Measurements from ENCODE around the gene SLC2A13.
"Not testable (repeated sequence)": the region's sequence is repeated elsewhere in the genome, so short reads cannot be mapped to it uniquely, and the experiment has no call there.

The SLC2A13 gene

DNA sequence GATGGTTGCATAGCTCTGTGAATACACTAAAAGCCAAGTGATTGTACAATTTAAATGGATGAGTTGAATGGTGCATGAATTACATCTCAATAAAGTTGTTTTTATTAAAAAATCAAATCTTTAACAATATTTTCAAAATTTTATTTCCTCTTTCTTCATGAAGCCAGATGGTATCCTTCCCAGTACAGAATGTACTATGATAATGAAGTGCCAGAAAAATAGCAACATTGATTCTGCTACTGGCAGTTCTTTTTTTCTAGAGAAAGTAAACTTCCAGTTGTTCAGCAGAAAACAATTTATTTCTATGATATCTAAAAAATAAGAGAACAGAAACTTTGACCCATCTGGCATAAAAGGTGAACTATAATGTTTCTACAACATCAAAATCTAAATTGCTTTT is 61.5 kb downstream of the SLC2A13 start:
- DNase-seq (ENCODE audit: low read depth in 1 of 2, low spot score in 1 of 2): no peak

DNA sequence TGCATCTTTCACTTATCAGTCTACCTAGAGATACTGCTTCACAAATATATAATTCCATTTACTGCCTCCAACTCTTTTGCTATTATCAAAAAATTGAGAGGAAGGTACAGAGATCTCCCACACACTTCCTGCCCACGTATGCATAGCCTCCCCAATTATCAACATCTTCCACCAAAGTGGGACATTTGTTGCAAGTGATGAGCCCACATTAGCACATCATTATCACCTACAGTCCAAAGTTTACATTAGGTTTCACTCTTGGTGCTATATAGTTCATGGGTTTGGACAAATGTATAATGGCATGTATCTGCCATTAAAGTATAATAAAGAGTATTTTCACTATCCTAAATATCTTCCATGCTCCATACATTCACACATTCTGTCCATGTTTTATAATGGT is 66.3 kb downstream of the SLC2A13 start:
- no peak for DNase-seq (ENCODE audit: low read depth in 1 of 2, low spot score in 1 of 2)

DNA sequence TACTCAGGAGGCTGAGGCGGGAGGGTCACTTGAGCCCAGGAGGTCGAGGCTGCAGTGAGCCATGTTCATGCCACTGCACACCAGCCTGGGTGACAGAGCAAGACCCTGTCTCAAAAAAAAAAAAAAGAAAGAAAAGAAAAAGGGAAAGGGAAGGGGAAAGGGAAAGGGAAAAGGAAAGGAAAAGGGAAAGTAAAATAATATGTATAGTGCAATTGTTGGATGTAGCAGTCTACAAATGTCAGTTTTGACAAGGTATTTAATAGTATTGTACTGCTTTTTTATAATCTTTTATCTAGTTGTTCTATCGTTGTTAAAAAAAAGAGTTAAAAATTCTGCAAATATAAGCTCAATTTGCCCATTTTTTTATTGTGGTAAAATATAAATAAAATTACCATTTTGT is 67.3 kb downstream of the SLC2A13 start:
- no peak for DNase-seq (ENCODE audit: low read depth in 1 of 2, low spot score in 1 of 2)

DNA sequence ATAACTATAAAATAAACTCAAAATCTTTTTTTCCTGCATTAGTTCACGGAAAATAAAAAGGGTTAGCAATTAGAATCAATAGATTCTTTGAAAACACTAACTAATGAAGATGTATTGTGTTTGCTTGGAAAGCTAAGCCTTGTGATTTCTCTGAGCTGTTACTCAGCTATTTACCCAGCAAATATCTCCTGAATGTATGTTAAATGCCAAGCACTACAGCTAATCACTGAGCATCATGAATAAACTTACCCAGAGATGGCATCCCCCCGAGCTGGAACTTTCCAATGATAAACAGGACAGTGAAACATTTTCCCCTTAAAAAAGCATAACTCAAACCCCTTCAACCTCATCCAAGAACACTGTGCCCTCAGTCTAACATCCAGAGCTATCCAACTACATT is 71.2 kb downstream of the SLC2A13 start:
- no peak for DNase-seq (ENCODE audit: low read depth in 1 of 2, low spot score in 1 of 2)

DNA sequence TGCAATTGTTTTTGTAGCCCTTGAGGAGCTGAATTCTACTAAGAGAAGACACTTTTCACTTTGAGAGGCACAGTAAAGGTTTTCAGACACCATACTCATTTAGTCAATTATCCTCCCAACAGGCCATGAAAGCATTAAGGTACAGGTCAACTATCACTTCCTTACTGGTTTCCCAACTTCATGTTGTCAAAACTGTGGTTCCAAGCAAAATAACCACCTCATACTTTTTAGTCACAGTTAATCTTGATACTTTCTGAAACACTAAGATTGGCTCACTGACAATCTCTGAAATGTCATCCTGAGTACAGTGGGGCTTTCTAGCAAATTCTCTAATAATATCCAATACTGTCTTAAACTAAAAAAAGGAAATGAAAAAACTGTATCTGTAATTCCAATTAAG is 71.7 kb downstream of the SLC2A13 start:
- DNase-seq (ENCODE audit: low read depth in 1 of 2, low spot score in 1 of 2): no peak

DNA sequence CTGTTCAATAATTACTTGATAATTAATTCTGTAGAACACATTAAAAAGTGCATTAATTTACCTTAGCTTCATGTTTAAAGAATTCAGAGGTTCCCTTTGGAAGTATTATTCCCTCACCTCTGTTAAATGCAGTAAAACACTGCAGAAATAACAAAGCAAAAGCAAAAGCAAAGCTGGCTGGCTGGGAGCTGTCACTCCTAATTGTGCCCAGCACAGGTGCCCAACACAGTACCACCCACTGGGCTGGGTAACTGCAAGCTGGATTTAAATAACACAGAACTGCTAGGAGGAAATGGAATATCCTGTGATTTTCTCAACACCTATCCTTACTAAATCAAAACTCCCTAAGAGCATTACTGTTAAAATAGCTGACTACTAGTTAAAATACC is 72.6 kb downstream of the SLC2A13 start:
- DNase-seq (ENCODE audit: low read depth in 1 of 2, low spot score in 1 of 2): no peak

DNA sequence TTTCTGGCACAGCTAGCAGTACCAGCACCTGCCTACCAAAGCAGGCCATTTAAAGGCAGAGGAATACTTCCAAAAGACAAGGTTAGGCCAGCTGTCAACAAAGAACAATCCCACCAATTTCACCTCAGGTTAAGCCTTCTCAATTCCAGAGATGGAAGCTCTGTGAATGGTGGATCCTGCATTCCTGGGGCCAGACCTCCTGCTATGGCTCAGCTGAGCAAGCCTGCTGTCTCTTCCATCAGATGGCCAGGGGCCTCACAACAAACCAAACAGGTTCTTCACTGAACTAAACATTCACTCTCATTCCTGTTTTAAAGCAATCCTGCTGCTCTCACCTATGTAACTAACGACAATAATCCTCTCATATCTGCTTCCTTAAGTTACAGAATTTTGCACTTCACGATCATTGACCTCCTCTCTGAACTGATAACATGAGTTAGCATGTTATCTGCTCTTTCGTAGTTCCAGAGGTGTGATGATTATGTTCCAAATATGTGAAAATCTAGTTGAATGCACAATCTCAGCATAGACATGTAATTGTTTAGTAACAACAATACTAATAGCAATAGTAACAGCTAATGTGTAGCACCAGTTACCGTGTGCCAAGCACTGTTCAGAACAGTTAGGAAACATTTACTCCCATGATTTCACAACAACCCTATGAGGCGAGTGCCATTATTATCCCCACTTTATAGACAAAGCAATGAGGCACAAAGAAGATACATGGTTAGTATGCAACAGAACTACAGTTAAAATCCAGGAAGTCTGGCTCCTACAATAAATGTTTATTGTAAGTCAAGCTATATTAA is 73.2 kb downstream of the SLC2A13 start:
- DNase-seq (ENCODE audit: low read depth in 1 of 2, low spot score in 1 of 2): no peak

DNA sequence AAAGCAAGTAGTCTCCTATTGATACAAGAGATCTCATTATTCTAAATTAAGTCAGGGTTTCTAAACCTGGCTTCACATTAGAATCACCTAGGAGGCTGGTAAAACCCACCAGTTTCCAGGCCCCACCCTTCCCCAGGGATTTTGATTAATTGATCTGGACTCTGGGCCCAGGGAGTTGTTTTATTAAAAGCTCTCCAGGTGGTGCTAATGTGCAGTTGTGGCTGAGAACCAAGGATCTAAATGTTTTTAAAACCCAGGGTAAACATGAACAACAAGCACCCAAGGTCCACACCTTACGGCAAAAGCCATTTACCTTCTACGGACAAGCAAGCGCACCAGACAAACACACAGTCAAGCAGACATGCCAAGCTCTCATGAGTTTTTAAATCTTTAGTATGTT is 73.9 kb downstream of the SLC2A13 start:
- DNase-seq (ENCODE audit: low read depth in 1 of 2, low spot score in 1 of 2): no peak

DNA sequence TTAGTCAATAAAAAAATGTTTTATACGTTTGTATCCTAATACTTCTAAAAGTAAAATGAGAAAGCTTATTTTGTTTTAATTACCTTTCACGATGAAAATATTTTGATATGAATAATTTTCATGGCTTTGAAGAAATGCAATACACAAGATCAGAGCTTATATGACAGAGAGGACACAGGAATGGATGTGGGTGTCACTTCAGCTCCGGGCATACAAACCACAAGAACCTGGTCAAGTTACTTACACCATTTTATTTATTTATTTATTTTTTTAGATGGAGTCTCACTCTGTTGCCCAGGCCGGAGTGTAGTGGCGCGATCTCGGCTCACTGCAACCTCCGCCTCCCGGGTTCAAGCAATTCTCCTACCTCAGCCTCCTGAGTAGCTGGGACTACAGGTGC is 74.9 kb downstream of the SLC2A13 start:
- DNase-seq (ENCODE audit: low read depth in 1 of 2, low spot score in 1 of 2): not testable (repeated sequence)

DNA sequence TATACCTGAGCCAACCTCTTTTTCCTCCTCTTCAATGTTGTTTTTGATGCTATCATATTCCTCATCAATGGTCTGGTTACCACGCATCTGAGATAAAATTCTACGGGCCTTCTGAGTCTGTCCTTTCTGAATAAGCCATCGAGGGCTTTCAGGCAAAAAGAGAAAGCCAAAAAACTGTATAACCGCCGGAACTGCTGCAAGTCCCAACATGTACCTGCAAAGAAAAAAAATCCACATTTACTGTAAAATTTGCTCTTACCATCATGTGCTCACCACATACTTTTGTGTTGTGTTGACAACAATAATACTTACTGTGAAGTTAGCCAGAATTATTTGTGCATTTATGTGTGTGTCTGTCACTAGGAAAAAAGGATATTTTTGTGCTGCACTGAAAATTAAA is 77.6 kb downstream of the SLC2A13 start:
- DNase-seq (ENCODE audit: low read depth in 1 of 2, low spot score in 1 of 2): no peak

DNA sequence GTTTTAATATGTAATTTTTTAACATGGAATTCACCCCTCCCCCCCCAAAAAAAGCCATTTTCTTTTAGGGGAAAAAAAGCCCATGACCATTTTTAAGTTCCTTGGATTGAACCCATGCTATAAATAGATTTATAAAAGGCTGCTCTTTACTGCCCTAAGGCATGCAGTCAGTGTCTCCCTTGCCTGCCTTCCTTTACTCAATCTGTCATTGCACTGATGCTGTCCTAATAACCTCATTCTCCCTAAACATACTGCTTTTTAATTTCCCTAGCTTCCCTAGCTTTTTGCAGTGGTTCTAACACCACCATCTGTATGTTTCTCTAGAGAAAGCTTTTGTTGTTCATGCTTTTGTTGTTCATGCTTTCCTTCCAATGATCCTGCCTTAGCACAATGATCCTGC is 83.0 kb downstream of the SLC2A13 start:
- DNase-seq (ENCODE audit: low read depth in 1 of 2, low spot score in 1 of 2): no peak

DNA sequence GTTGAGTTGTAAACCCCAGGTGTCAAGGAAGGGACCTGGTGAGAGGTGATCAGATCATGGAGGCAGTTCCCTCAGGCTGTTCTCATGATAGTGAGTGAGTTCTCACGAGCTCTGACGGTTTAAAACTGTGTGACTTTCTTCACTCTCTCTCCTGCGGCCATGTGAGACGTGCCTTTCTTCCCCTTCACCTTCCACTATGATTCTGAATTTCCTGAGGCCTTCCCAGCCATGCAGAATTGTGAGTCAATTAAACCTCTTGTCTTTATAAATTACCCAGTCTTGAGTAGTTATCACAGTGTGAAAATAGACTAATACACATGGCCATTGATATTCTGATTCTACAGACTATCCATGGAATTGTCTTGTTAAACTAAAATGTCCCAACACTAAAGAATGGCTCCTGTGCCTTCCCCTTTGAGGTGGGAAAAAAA is 85.6 kb downstream of the SLC2A13 start:
- no peak for DNase-seq (ENCODE audit: low read depth in 1 of 2, low spot score in 1 of 2)

DNA sequence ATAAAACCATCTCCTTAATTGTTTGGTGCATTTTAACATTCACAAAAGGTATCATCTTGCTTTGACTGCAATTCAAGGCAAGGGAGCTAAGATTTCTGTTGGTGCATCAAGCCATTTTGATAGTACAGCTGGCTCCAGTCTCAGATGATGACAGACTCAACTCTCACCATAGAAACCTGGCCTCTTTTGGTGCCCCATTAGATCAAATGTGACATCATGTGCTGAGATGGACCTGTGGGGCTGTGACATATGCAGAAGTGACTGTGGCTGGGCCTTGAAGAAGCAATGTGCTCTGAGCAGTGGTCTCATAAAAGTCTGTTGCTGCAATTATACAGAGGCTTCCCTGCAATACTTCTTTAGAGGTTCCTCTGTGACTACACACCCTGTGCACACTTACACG is 88.4 kb downstream of the SLC2A13 start:
- no peak for DNase-seq (ENCODE audit: low read depth in 1 of 2, low spot score in 1 of 2)

DNA sequence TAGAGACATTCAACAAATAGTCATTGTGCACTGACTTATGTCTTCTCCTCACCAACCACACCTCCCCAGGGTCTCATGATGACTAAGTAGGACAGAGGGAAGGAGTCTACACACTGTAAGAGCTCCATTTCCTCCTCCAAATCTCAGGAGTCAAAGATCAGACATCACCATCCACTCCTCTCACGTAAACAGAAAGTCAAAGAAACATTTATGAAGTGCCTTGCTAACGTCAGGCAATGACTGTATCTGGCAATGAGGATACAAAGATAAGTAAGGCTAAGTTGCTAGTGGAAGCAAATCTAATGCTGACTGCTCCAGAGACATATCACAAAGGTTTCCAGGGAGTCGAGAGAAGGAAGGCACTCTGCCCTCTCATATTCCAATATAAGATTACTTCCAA is 88.9 kb downstream of the SLC2A13 start:
- no peak for DNase-seq (ENCODE audit: low read depth in 1 of 2, low spot score in 1 of 2)

DNA sequence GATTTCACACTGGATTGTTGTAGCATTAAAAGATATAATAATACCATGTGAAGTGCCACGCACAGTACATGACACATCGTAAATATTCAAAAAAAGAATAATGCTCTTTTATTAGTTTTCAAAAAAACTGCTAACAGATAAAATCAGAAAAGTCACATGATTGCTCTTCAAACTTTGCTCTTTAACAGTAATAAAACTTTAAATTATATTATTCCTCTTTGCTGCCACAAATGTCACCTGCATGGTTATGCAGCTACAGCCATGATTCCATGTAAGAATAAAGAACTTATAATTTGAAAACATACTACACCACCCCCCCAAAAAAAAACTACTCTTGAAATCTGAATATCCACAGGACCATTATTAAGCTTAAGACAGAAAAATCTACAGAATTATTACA is 90.0 kb downstream of the SLC2A13 start:
- no peak for DNase-seq (ENCODE audit: low read depth in 1 of 2, low spot score in 1 of 2)

DNA sequence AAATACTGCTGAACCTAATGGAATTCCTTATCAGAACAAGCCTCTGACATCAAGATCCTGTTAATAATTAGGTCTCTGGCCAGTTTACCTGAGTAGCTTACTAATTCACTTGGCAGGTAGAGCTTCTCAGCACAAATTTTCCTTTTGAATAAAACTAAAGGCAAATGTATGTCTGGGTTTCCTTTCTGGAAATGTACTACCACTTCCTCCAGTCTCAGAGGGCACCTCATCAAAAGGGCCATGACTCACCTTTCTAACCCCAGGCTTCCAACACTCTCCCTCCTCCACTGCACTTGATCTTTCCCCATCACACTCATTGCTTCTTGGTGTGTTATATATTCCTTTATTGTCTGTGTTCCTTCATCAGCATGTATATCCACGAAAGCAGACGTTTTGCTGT is 90.5 kb downstream of the SLC2A13 start:
- DNase-seq (ENCODE audit: low read depth in 1 of 2, low spot score in 1 of 2): no peak

DNA sequence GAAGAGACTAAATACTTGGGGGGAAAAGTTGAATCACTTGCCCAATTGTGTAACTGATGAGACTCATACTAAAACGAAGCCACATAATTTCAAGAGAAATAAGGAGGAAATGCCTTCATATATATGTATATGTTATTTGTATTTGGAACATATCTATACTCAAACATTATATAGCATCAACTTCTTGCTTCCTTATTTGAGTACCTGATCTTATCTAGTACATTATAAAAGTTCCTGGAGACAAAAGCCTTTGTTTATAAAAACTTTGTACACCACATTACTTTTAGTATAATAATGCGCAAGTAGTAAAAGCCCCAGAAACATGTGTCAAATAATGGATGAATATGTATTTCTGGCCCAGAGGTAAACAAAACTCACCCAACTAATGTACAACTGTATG is 92.0 kb downstream of the SLC2A13 start:
- no peak for DNase-seq (ENCODE audit: low read depth in 1 of 2, low spot score in 1 of 2)

DNA sequence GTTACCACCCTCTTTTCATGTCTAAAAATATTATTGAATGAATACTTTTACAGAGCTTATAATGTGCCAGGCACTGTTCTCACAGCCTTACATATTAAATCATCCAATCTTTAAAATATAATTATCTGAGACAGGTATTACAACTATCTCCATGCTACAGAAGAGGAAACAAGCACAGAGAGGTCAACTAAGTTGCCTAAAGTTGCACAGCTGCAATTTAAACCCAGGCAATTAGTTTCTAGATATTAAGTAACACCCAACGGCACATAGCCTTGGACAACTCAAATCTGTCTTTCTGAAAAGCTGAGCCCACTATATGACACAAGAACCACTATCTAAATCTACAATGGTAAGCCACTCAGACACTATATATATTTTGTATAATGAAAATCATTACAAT is 92.6 kb downstream of the SLC2A13 start:
- DNase-seq (ENCODE audit: low read depth in 1 of 2, low spot score in 1 of 2): no peak

DNA sequence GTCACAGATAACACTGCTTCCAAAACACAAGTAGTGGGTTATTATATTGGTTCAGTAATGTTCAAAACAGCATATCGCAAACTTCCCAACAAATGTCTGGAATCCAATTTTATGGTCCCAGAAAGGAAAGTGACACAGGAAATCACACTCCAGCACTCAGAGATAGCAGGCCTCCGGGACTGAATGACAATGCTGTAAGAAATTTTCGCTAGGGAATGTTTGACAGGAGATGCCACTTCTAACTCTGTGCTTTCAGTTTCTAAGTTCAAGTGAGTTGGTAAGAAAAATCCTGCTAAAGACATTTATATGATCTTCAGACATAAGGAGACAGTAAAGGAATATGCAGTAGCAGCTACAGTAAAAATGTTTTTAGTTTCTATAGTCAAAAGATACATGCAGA is 93.2 kb downstream of the SLC2A13 start:
- no peak for DNase-seq (ENCODE audit: low read depth in 1 of 2, low spot score in 1 of 2)

DNA sequence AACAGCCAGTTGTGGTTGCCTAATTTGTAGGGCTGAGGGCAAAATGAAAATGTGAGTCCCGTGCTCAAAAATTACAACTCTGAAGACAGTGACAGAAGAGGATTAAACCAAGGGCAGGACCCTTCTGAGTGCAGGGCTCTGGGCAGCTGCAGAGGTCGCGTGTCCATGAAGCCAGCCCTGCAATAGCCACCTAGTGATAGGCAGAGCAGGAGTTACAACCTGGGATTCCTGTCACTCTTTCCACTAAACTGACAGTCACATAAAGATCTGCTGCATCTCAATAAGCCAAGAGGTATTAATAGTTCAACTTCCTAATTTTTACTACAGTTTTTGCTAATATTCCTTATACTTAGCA is 94.1 kb downstream of the SLC2A13 start:
- no peak for DNase-seq (ENCODE audit: low read depth in 1 of 2, low spot score in 1 of 2)

DNA sequence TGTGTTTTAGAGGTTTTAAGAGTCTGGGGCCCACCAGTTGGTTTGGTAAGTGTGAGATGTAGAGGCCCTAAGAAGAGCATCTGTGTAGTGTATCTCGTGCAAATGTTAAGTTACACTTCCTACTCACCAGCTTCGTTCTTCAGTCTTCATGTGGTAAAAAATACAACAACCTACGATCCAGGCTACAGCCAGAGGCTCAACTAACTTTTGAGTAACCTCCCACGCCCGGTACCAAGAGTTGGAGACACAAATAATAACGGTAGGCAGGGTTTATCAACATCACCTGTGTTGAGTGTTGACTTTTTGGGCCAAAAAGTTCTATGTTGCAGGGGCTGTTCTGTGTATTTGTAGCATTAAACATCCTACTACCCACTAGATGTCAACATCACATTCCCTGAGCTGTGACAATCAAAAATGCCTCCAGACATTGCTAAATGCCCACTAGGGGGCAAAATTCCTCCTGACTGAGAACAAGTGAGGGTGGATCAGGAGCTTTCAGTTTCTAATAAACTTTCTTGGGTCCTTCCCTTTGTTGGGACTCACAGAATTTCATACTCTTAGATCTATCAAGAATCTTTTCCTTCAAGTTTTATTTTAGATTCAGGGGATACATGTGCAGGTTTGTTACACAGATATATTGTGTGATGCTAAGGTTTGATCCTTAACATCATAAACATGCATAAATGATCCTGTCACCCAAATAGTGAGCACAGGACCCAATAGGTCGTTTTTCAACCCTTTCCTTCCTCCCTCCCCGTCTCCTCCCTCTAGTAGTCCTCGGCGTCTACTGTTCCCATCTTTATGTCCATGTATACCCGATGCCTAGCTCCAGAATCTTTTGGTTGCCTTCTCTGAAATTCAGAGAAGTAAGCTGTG is 94.7 kb downstream of the SLC2A13 start:
- peak in 1 of 2 donors; percentile 55 for DNase-seq (ENCODE audit: low read depth in 1 of 2, low spot score in 1 of 2)

Data from activated CD4-positive, alpha-beta T cell treated with anti-CD3 and anti-CD28 coated beads, Interleukin-2, amount 50 U/mL, for 24 hours (primary cell).